Stimulated activated CD8-positive, alpha-beta memory T cell treated with anti-CD3 and anti-CD28 coated beads, Interleukin-12 subunit alpha, Interleukin-12 subunit beta, amount 100 ng/mL, for 4 hours (primary cell): ENCODE measurements around the gene GRIN3B.

Experiments
- DNase-seq: peaks from one replicate; pipeline ENCODE4 v3.0.0-alpha.2; 2020; ENCODE audit warnings: low read depth

GRIN3B gene

GRCh38 chr19:1042689-1043511 is 42.7 kb downstream of the GRIN3B start:
- DNase-seq = no peak

- no peak for DNase-seq
Measured at GRCh38 chr19:1045247-1045603, 45.0 kb downstream of the GRIN3B start.

GRCh38 chr19:1046117-1046626 is 46.0 kb downstream of the GRIN3B start:
- no peak for DNase-seq

GRCh38 chr19:1046836-1047695 is 46.8 kb downstream of the GRIN3B start:
- DNase-seq = no peak

- DNase-seq = no peak
Measured at GRCh38 chr19:1047696-1048147, 47.5 kb downstream of the GRIN3B start.

- DNase-seq = no peak
Measured at GRCh38 chr19:1049106-1049505, 48.9 kb downstream of the GRIN3B start.

GRCh38 chr19:1049800-1050199 is 49.6 kb downstream of the GRIN3B start:
- no peak for DNase-seq

GRCh38 chr19:1050989-1051788 is 51.0 kb downstream of the GRIN3B start:
- no peak for DNase-seq

GRCh38 chr19:1051791-1052190 is 51.6 kb downstream of the GRIN3B start:
- DNase-seq = no peak

- no peak for DNase-seq
Measured at GRCh38 chr19:1052349-1052975, 52.2 kb downstream of the GRIN3B start.

GRCh38 chr19:1053176-1054101 is 53.2 kb downstream of the GRIN3B start:
- DNase-seq = no peak

- DNase-seq = no peak
Measured at GRCh38 chr19:1054102-1055027, 54.1 kb downstream of the GRIN3B start.

- no peak for DNase-seq
Measured at GRCh38 chr19:1055028-1055425, 54.8 kb downstream of the GRIN3B start.

GRCh38 chr19:1055886-1056620 is 55.8 kb downstream of the GRIN3B start:
- no peak for DNase-seq

- no peak for DNase-seq
Measured at GRCh38 chr19:1057176-1057855, 57.1 kb downstream of the GRIN3B start.

- DNase-seq = no peak
Measured at GRCh38 chr19:1058112-1058511, 57.9 kb downstream of the GRIN3B start.
